ENCODE measurements around the gene EIF1AD.

Gene EIF1AD

GRCh38 chr11:65976216-65977176 is 25.5 kb downstream of the EIF1AD start:
- H3K4me1 ChIP-seq (ENCODE audit: insufficient read depth, low read length) = no peaks in the 10 kb centered on the region
- peaks cover 46% of the 10 kb centered on the region for H3K36me3 ChIP-seq (ENCODE audit: insufficient read depth, low read depth, low read length)
- no peaks in the 10 kb centered on the region for H3K9me3 ChIP-seq (ENCODE audit: insufficient read depth, low read depth, low read length)
- no peak overlapping the region for H3K27ac ChIP-seq (ENCODE audit: low read length)
- no peaks in the 10 kb centered on the region for H3K27me3 ChIP-seq (ENCODE audit: insufficient read depth, low read length)
- H3K4me3 ChIP-seq (ENCODE audit: low read length) = no peak overlapping the region
- H3K9ac ChIP-seq (ENCODE audit: low read depth, low read length) = no peak overlapping the region

GRCh38 chr11:65975771-65976170 is 26.2 kb downstream of the EIF1AD start:
- H3K9me3 ChIP-seq (ENCODE audit: insufficient read depth, low read depth, low read length) = no peaks in the 10 kb centered on the region
- H3K36me3 ChIP-seq (ENCODE audit: insufficient read depth, low read depth, low read length) = peaks cover 46% of the 10 kb centered on the region
- no peak overlapping the region for H3K27ac ChIP-seq (ENCODE audit: low read length)
- H3K4me3 ChIP-seq (ENCODE audit: low read length) = no peak overlapping the region
- no peaks in the 10 kb centered on the region for H3K27me3 ChIP-seq (ENCODE audit: insufficient read depth, low read length)
- H3K4me1 ChIP-seq (ENCODE audit: insufficient read depth, low read length) = no peaks in the 10 kb centered on the region
- H3K9ac ChIP-seq (ENCODE audit: low read depth, low read length) = no peak overlapping the region

- Histone ChIP-seq H3K36me3 (ENCODE audit: insufficient read depth, low read depth, low read length) (peaks cover 55% of the 10 kb centered on the region), H3K4me1 (ENCODE audit: insufficient read depth, low read length) (no peaks in the 10 kb centered on the region), H3K9ac (ENCODE audit: low read depth, low read length) (no peak overlapping the region), H3K4me3 (ENCODE audit: low read length) (no peak overlapping the region), H3K9me3 (ENCODE audit: insufficient read depth, low read depth, low read length) (no peaks in the 10 kb centered on the region), H3K27me3 (ENCODE audit: insufficient read depth, low read length) (no peaks in the 10 kb centered on the region), H3K27ac (ENCODE audit: low read length) (no peak overlapping the region)
Observed at GRCh38 chr11:65973439-65974110, 28.4 kb downstream of the EIF1AD start.

GRCh38 chr11:65972116-65972515 is 29.8 kb downstream of the EIF1AD start:
- no peaks in the 10 kb centered on the region for H3K4me1 ChIP-seq (ENCODE audit: insufficient read depth, low read length)
- no peak overlapping the region for H3K4me3 ChIP-seq (ENCODE audit: low read length)
- H3K27me3 ChIP-seq (ENCODE audit: insufficient read depth, low read length) = no peaks in the 10 kb centered on the region
- H3K9ac ChIP-seq (ENCODE audit: low read depth, low read length) = no peak overlapping the region
- no peak overlapping the region for H3K27ac ChIP-seq (ENCODE audit: low read length)
- peaks cover 55% of the 10 kb centered on the region for H3K36me3 ChIP-seq (ENCODE audit: insufficient read depth, low read depth, low read length)
- no peaks in the 10 kb centered on the region for H3K9me3 ChIP-seq (ENCODE audit: insufficient read depth, low read depth, low read length)

GRCh38 chr11:65968600-65969482 is 33.1 kb downstream of the EIF1AD start:
- Histone ChIP-seq H3K36me3 (ENCODE audit: insufficient read depth, low read depth, low read length) (peaks cover 84% of the 10 kb centered on the region), H3K27me3 (ENCODE audit: insufficient read depth, low read length) (no peaks in the 10 kb centered on the region), H3K9ac (ENCODE audit: low read depth, low read length) (no peak overlapping the region), H3K4me1 (ENCODE audit: insufficient read depth, low read length) (no peaks in the 10 kb centered on the region), H3K27ac (ENCODE audit: low read length) (no peak overlapping the region), H3K4me3 (ENCODE audit: low read length) (no peak overlapping the region), H3K9me3 (ENCODE audit: insufficient read depth, low read depth, low read length) (no peaks in the 10 kb centered on the region)

- H3K4me1 ChIP-seq (ENCODE audit: insufficient read depth, low read length) = peaks cover 5% of the 10 kb centered on the region
- no peak overlapping the region for H3K4me3 ChIP-seq (ENCODE audit: low read length)
- H3K9ac ChIP-seq (ENCODE audit: low read depth, low read length) = no peak overlapping the region
- peaks cover 76% of the 10 kb centered on the region for H3K36me3 ChIP-seq (ENCODE audit: insufficient read depth, low read depth, low read length)
- no peaks in the 10 kb centered on the region for H3K9me3 ChIP-seq (ENCODE audit: insufficient read depth, low read depth, low read length)
- no peaks in the 10 kb centered on the region for H3K27me3 ChIP-seq (ENCODE audit: insufficient read depth, low read length)
- H3K27ac ChIP-seq (ENCODE audit: low read length) = no peak overlapping the region
Observed at GRCh38 chr11:65967329-65967934, 34.5 kb downstream of the EIF1AD start.

- H3K36me3 ChIP-seq (ENCODE audit: insufficient read depth, low read depth, low read length) = peaks cover 66% of the 10 kb centered on the region
Observed at GRCh38 chr11:65965986-65966762, 35.8 kb downstream of the EIF1AD start.

GRCh38 chr11:65964906-65965305 is 37.1 kb downstream of the EIF1AD start:
- no peak overlapping the region for H3K4me3 ChIP-seq (ENCODE audit: low read length)
- no peak overlapping the region for H3K27ac ChIP-seq (ENCODE audit: low read length)
- H3K9me3 ChIP-seq (ENCODE audit: insufficient read depth, low read depth, low read length) = no peaks in the 10 kb centered on the region
- H3K9ac ChIP-seq (ENCODE audit: low read depth, low read length) = no peak overlapping the region
- no peaks in the 10 kb centered on the region for H3K27me3 ChIP-seq (ENCODE audit: insufficient read depth, low read length)
- H3K4me1 ChIP-seq (ENCODE audit: insufficient read depth, low read length) = peaks cover 6% of the 10 kb centered on the region
- H3K36me3 ChIP-seq (ENCODE audit: insufficient read depth, low read depth, low read length) = peaks cover 61% of the 10 kb centered on the region

More at GRCh38 chr11:65965986-65966762, 35.8 kb downstream of the EIF1AD start:
- no peak overlapping the region for H3K27ac ChIP-seq (ENCODE audit: low read length)
- no peak overlapping the region for H3K4me3 ChIP-seq (ENCODE audit: low read length)
- H3K4me1 ChIP-seq (ENCODE audit: insufficient read depth, low read length) = peaks cover 6% of the 10 kb centered on the region
- H3K9ac ChIP-seq (ENCODE audit: low read depth, low read length) = no peak overlapping the region
- no peaks in the 10 kb centered on the region for H3K27me3 ChIP-seq (ENCODE audit: insufficient read depth, low read length)
- H3K9me3 ChIP-seq (ENCODE audit: insufficient read depth, low read depth, low read length) = no peaks in the 10 kb centered on the region

- Histone ChIP-seq H3K36me3 (ENCODE audit: insufficient read depth, low read depth, low read length) (peaks cover 34% of the 10 kb centered on the region), H3K9me3 (ENCODE audit: insufficient read depth, low read depth, low read length) (no peaks in the 10 kb centered on the region), H3K27me3 (ENCODE audit: insufficient read depth, low read length) (no peaks in the 10 kb centered on the region), H3K4me1 (ENCODE audit: insufficient read depth, low read length) (peaks cover 6% of the 10 kb centered on the region), H3K4me3 (ENCODE audit: low read length) (peak overlapping the region; percentile 76), H3K27ac (ENCODE audit: low read length) (no peak overlapping the region), H3K9ac (ENCODE audit: low read depth, low read length) (peak overlapping the region; percentile 73; the same call in 1 of the 2 replicates)
Observed at GRCh38 chr11:65962141-65962564, 39.8 kb downstream of the EIF1AD start.

- H3K9me3 ChIP-seq (ENCODE audit: insufficient read depth, low read depth, low read length) = no peaks in the 10 kb centered on the region
- H3K4me1 ChIP-seq (ENCODE audit: insufficient read depth, low read length) = peaks cover 6% of the 10 kb centered on the region
- no peaks in the 10 kb centered on the region for H3K27me3 ChIP-seq (ENCODE audit: insufficient read depth, low read length)
- H3K9ac ChIP-seq (ENCODE audit: low read depth, low read length) = peak within 1 kb of the TSS; percentile 93
- H3K36me3 ChIP-seq (ENCODE audit: insufficient read depth, low read depth, low read length) = peaks cover 28% of the 10 kb centered on the region
- peak within 1 kb of the TSS; percentile 76 for H3K4me3 ChIP-seq (ENCODE audit: low read length)
- H3K27ac ChIP-seq (ENCODE audit: low read length) = peak within 1 kb of the TSS; percentile 89
Observed at GRCh38 chr11:65961267-65962140, 40.5 kb downstream of the EIF1AD start, which contains the start of gene SART1. TSS of gene SART1 (plus strand) at chr11:65961734. CDS start at chr11:65961781, 47 bp downstream.
